ENCODE results near the gene DIP2C. TPM values are rescaled to one million over a fixed set of nuclear protein-coding genes. Genes with fewer than 3 reads are reported as not detected.

DIP2C gene
- total RNA-seq, 1 donor from 2014 or later, result 18.4 TPM

DNA sequence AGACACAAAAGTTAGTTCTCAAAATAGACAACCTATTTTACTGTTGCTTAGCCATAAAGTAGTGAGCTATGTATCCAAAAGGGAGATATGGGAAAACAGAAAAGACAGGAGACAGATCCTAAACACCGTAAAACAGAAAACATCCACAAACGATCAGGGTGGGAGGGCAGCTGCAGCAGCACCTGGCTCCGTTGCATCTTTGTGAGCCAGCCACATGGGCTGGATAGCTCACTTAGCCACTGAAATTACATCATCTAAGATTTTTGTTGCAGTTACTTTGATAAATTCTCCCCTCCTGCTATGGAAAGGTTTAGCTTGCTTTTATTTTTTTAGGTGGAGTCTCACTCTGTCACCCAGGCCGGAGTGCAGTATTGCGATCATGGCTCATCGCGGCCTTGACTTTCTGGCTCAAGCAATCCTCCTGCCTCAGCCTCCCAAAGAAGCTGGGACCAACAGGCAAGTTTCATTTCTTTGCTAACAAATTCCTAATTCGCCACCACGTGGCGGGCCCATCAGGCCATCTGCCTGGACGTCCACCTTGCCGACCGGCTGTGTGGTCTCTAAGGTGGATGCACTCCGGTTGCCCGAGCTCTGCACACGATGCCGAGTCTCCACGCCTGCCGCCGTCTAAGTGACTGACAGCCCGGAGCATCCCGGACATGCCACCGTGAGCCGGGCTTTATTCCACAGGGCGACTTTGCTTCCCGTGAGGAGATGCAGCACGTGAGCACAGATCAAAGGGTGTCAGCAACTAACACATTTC, 159.8 kb downstream of the DIP2C start:
- Histone ChIP-seq H3K27me3 (no peaks in the 10 kb centered on the region), H3K27ac (no peak overlapping the region), H3K4me1 (no peaks in the 10 kb centered on the region), H3K9me3 (no peaks in the 10 kb centered on the region), H3K36me3 (no peaks in the 10 kb centered on the region), H3K4me3 (no peak overlapping the region)
- intact Hi-C loops (cut with DNase I), result no loop called here
- DNase-seq (ENCODE audit: extremely low spot score in 2 of 2), result no peak
- TF ChIP-seq, protein P1, sequence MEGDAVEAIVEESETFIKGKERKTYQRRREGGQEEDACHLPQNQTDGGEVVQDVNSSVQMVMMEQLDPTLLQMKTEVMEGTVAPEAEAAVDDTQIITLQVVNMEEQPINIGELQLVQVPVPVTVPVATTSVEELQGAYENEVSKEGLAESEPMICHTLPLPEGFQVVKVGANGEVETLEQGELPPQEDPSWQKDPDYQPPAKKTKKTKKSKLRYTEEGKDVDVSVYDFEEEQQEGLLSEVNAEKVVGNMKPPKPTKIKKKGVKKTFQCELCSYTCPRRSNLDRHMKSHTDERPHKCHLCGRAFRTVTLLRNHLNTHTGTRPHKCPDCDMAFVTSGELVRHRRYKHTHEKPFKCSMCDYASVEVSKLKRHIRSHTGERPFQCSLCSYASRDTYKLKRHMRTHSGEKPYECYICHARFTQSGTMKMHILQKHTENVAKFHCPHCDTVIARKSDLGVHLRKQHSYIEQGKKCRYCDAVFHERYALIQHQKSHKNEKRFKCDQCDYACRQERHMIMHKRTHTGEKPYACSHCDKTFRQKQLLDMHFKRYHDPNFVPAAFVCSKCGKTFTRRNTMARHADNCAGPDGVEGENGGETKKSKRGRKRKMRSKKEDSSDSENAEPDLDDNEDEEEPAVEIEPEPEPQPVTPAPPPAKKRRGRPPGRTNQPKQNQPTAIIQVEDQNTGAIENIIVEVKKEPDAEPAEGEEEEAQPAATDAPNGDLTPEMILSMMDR (IDR thresholded peaks at IDR 0.05), result no peak
- no peak for TF ChIP-seq POLR2AphosphoS5 (IDR thresholded peaks at IDR 0.05; ENCODE audit: insufficient read depth in 1 of 2, low read depth in 1 of 2)
- no peak for TF ChIP-seq POLR2A (IDR thresholded peaks at IDR 0.05)

DNA sequence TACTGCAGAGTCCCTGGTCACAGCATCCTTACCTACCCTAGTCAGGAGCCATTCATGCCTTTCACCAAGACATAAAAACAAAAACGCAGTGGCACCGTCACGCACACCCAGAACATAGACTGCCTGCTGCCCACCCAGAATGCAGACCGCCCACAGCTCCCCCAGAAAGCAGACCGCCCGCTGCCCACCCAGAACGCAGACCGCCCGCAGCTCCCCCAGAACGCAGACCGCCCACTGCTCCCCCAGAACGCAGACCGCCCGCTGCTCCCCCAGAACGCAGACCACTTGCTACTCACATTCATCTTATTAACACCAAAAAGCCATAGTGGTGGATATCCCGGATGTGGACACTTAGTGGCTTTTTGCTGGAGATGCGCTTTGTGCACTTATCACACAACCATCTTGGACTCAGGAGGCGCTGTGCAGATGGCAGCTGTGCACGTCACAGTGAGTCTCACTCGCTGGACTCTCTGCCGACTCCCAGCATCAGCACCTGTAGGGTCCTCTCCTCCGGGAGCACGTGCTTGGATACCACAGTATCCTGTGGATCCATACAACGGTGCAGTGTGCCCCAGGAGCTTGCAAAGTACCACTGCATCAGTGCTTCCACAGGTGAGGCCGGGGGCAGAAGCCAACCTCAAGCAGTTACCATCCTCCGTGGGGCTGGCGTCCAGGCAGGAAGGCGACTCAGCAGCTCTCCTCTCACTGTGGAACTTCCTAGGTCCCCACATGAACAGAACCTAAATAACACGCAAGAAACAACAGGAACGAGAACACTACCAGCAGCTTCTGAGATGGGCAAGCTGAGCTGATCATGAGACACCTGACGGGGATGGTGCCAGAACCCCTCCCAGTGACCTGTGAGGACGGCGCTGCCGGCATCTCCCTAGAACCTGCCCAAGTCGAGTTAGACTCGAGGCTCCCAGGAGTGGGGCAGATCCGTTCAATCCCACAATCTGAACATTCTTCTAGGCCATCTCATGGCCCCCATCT, 161.0 kb downstream of the DIP2C start:
- TF ChIP-seq POLR2A (IDR thresholded peaks at IDR 0.05), result no peak
- no peak for TF ChIP-seq POLR2AphosphoS5 (IDR thresholded peaks at IDR 0.05; ENCODE audit: insufficient read depth in 1 of 2, low read depth in 1 of 2)
- TF ChIP-seq, protein P1 (IDR thresholded peaks at IDR 0.05), result no peak
- intact Hi-C loops (cut with DNase I), result no loop called here
- no peak overlapping the region for H3K4me3 ChIP-seq
- H3K27ac ChIP-seq, result no peak overlapping the region
- H3K9me3 ChIP-seq, result no peaks in the 10 kb centered on the region
- H3K4me1 ChIP-seq, result no peaks in the 10 kb centered on the region
- H3K27me3 ChIP-seq, result no peaks in the 10 kb centered on the region
- H3K36me3 ChIP-seq, result no peaks in the 10 kb centered on the region
- DNase-seq (ENCODE audit: extremely low spot score in 2 of 2), result no peak

DNA sequence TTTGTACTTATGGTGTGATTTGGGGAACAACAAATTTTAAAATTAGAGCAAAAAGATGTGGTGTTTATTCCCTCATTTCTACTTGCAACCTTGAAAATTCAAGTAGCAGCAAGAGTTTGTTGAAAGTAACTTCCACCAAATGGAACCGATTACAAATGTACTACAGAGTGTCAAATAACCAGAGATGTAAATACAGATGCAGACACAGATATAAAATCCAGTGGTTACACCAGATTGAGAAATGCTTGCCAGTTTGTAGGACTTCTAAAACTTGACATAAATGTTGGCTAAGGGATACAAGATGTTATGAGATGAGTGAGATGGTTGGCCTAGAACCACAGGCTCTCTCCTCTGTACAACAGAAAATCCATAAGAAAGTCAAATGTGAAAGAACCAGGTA, 162.1 kb downstream of the DIP2C start:
- no peak overlapping the region for H3K27ac ChIP-seq
- no peak for DNase-seq (ENCODE audit: extremely low spot score in 2 of 2)
- no peaks in the 10 kb centered on the region for H3K9me3 ChIP-seq
- TF ChIP-seq POLR2A (IDR thresholded peaks at IDR 0.05) (no peak), POLR2AphosphoS5 (IDR thresholded peaks at IDR 0.05; ENCODE audit: insufficient read depth in 1 of 2, low read depth in 1 of 2) (no peak)
- TF ChIP-seq, protein P1 (IDR thresholded peaks at IDR 0.05), result no peak
- H3K4me1 ChIP-seq, result peaks cover 2% of the 10 kb centered on the region
- H3K36me3 ChIP-seq, result no peaks in the 10 kb centered on the region
- intact Hi-C loops (cut with DNase I), result no loop called here
- no peaks in the 10 kb centered on the region for H3K27me3 ChIP-seq
- H3K4me3 ChIP-seq, result no peak overlapping the region

DNA sequence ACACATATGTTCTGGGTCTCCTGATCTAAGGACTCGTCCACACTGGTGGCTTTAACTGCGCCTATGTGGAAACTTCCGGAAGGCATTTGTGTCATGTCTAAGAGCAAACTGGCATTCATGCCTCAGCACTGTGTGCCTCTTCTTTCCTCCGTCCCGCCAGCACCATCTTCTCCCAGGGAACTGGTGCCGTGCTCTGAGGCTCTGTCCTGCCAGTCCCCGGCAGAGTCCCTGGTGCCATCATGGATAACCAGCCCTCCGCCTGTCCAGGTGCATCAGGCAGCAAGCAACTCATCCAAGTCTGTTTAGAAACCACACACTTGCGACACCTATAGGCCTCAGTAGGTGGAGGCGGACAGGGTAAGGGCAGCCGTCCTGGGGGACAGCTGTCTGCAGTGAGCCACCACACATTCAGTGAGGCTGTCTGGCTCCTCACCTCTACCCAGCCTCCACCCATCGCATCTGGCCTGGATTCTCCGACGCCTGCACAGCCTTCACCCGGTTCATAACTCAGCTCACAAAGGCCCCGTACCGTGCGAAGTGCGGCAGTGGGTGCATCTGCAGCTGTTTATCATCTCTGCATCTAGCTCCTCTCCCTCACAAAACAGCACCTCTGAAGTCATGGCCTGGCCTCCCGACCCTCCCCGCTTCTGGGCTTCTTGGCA, 162.7 kb downstream of the DIP2C start:
- Histone ChIP-seq H3K36me3 (no peaks in the 10 kb centered on the region), H3K9me3 (no peaks in the 10 kb centered on the region), H3K4me3 (no peak overlapping the region), H3K27ac (no peak overlapping the region), H3K4me1 (peaks cover 8% of the 10 kb centered on the region), H3K27me3 (no peaks in the 10 kb centered on the region)
- DNase-seq (ENCODE audit: extremely low spot score in 2 of 2), result no peak
- intact Hi-C loops (cut with DNase I), result no loop called here
- TF ChIP-seq POLR2A (IDR thresholded peaks at IDR 0.05), result no peak
- TF ChIP-seq, protein P1 (IDR thresholded peaks at IDR 0.05), result no peak
- TF ChIP-seq POLR2AphosphoS5 (IDR thresholded peaks at IDR 0.05; ENCODE audit: insufficient read depth in 1 of 2, low read depth in 1 of 2), result no peak
